Activated CD8-positive, alpha-beta T cell treated with anti-CD3 and anti-CD28 coated beads, Interleukin-2, amount 10 ng/mL, durations not matched to agents 7 days and 5 days (primary cell): ENCODE measurements around the gene GLDN. TPM values are rescaled to one million over a fixed set of nuclear protein-coding genes. Genes with fewer than 3 reads are reported as not detected.

ENCODE experiments used
- ATAC-seq: fragments of 150-1000 bp; cut with Tn5 transposase; one replicate; pipeline ENCODE4 v1.10.0; 2021; ENCODE audit warnings: moderate library complexity
- CTCF ChIA-PET: fragments of 350-600 bp; sonication (Branson Sonifier 250); formaldehyde crosslinking; loops from one replicate; lab custom pipeline; 2021; ENCODE audit warnings: antibody characterized with exemption; lab: Charles Lee
- POLR2A ChIA-PET: fragments of 350-600 bp; sonication (Branson Sonifier 250); formaldehyde crosslinking; loops from one replicate; lab custom pipeline; 2021; ENCODE audit warnings: antibody characterized with exemption; lab: Charles Lee
- DNase-seq: peaks from one replicate; pipeline ENCODE4 v3.0.0-alpha.2; 2020
- H3K27ac Mint-ChIP-seq: one replicate; pipeline ENCODE4 v1.8.0; 2021; ENCODE audit warnings: mild to moderate bottlenecking, mixed read lengths
- H3K27me3 Mint-ChIP-seq: one replicate; pipeline ENCODE4 v1.8.0; 2021; ENCODE audit warnings: low read depth, mixed read lengths
- H3K36me3 Mint-ChIP-seq: one replicate; pipeline ENCODE4 v1.8.0; 2021; ENCODE audit warnings: low read depth, mixed read lengths
- H3K4me1 Mint-ChIP-seq: one replicate; pipeline ENCODE4 v1.8.0; 2021; ENCODE audit warnings: low read depth, mixed read lengths
- H3K4me3 Mint-ChIP-seq: one replicate; pipeline ENCODE4 v1.8.0; 2021; ENCODE audit warnings: mild to moderate bottlenecking, mixed read lengths
- H3K9me3 Mint-ChIP-seq: one replicate; pipeline ENCODE4 v1.8.0; 2022; ENCODE audit warnings: mixed read lengths; ENCODE audit not compliant: insufficient read depth
- total RNA-seq, 2 experiments: library from RNA; stranded (reverse); gene quantifications; one replicate each; pipeline ENCODE4 v1.2.3, GENCODE V29; 2021

The GLDN gene
- total RNA-seq, result not detected

GRCh38 chr15:51341366-51342226 is at the start of gene GLDN:
Gene GLDN (plus strand): TSS chr15:51341655. CDS start chr15:51341685, 30 bp downstream.
- H3K4me3 Mint-ChIP-seq, result no peak within 1 kb of the TSS
- ChIA-PET POLR2A (no interaction called here), CTCF (no interaction called here)
- no peaks in the 10 kb centered on the region for H3K9me3 Mint-ChIP-seq
- no peaks in the 10 kb centered on the region for H3K36me3 Mint-ChIP-seq
- peaks cover 30% of the 10 kb centered on the region for H3K27me3 Mint-ChIP-seq
- H3K27ac Mint-ChIP-seq, result no peak within 1 kb of the TSS
- no peaks in the 10 kb centered on the region for H3K4me1 Mint-ChIP-seq
- ATAC-seq (no peak), DNase-seq (no peak)

- H3K9me3 Mint-ChIP-seq, result no peaks in the 10 kb centered on the region
- H3K27me3 Mint-ChIP-seq, result peaks cover 14% of the 10 kb centered on the region
- H3K27ac Mint-ChIP-seq, result no peak overlapping the region
- no peaks in the 10 kb centered on the region for H3K4me1 Mint-ChIP-seq
- H3K36me3 Mint-ChIP-seq, result no peaks in the 10 kb centered on the region
- DNase-seq (no peak), ATAC-seq (no peak)
- POLR2A ChIA-PET, result no interaction called here
- CTCF ChIA-PET, result interaction anchor here (0.6 to 1.3 kb wide), 2 partner anchors 12 to 17 kb away, joined by 3 to 4 read pairs; no protein-coding TSS in a partner anchor
- H3K4me3 Mint-ChIP-seq, result no peak overlapping the region
These were observed 42.8 kb upstream of the GLDN start for GRCh38 chr15:51298620-51299019.

- ChIA-PET CTCF (interaction anchor here (1.3 kb wide), 1 partner anchor 18 kb away, joined by 4 read pairs; no protein-coding TSS in a partner anchor), POLR2A (no interaction called here)
- no peaks in the 10 kb centered on the region for H3K9me3 Mint-ChIP-seq
- H3K27me3 Mint-ChIP-seq, result peaks cover 17% of the 10 kb centered on the region
- H3K27ac Mint-ChIP-seq, result no peak overlapping the region
- H3K36me3 Mint-ChIP-seq, result no peaks in the 10 kb centered on the region
- no peak overlapping the region for H3K4me3 Mint-ChIP-seq
- no peaks in the 10 kb centered on the region for H3K4me1 Mint-ChIP-seq
- ATAC-seq (no peak), DNase-seq (no peak)
These were observed 42.1 kb upstream of the GLDN start for GRCh38 chr15:51299187-51300015.

GRCh38 chr15:51302480-51302879 is 39.0 kb upstream of the GLDN start:
- ChIA-PET POLR2A (no interaction called here), CTCF (no interaction called here)
- Mint-ChIP-seq H3K4me3 (no peak overlapping the region), H3K27ac (no peak overlapping the region), H3K9me3 (no peaks in the 10 kb centered on the region), H3K36me3 (no peaks in the 10 kb centered on the region), H3K4me1 (no peaks in the 10 kb centered on the region), H3K27me3 (peaks cover 19% of the 10 kb centered on the region)
- ATAC-seq, result no peak
- no peak for DNase-seq

- Mint-ChIP-seq H3K27ac (no peak overlapping the region), H3K4me1 (no peaks in the 10 kb centered on the region), H3K36me3 (no peaks in the 10 kb centered on the region), H3K9me3 (no peaks in the 10 kb centered on the region), H3K27me3 (peaks cover 15% of the 10 kb centered on the region), H3K4me3 (no peak overlapping the region)
- ATAC-seq, result no peak
- ChIA-PET CTCF (no interaction called here), POLR2A (no interaction called here)
- DNase-seq, result no peak
These were observed 37.9 kb upstream of the GLDN start for GRCh38 chr15:51303462-51303980.

- ATAC-seq (no peak), DNase-seq (no peak)
- Mint-ChIP-seq H3K9me3 (no peaks in the 10 kb centered on the region), H3K4me3 (no peak overlapping the region), H3K4me1 (no peaks in the 10 kb centered on the region), H3K27ac (no peak overlapping the region), H3K27me3 (peaks cover 17% of the 10 kb centered on the region), H3K36me3 (no peaks in the 10 kb centered on the region)
- ChIA-PET CTCF (no interaction called here), POLR2A (no interaction called here)
These were observed 34.1 kb upstream of the GLDN start for GRCh38 chr15:51307325-51307724.

GRCh38 chr15:51307811-51308210 is 33.6 kb upstream of the GLDN start:
- Mint-ChIP-seq H3K27ac (no peak overlapping the region), H3K4me3 (no peak overlapping the region), H3K27me3 (peaks cover 17% of the 10 kb centered on the region), H3K4me1 (no peaks in the 10 kb centered on the region), H3K9me3 (no peaks in the 10 kb centered on the region), H3K36me3 (no peaks in the 10 kb centered on the region)
- no peak for ATAC-seq
- CTCF ChIA-PET, result no interaction called here
- no peak for DNase-seq
- POLR2A ChIA-PET, result no interaction called here

- DNase-seq, result no peak
- Mint-ChIP-seq H3K27ac (no peak overlapping the region), H3K9me3 (no peaks in the 10 kb centered on the region), H3K36me3 (no peaks in the 10 kb centered on the region), H3K4me1 (no peaks in the 10 kb centered on the region), H3K4me3 (no peak overlapping the region), H3K27me3 (peaks cover 12% of the 10 kb centered on the region)
- ChIA-PET CTCF (no interaction called here), POLR2A (no interaction called here)
- ATAC-seq, result no peak
These were observed 31.4 kb upstream of the GLDN start for GRCh38 chr15:51310064-51310463.

- H3K36me3 Mint-ChIP-seq, result no peaks in the 10 kb centered on the region
- H3K27ac Mint-ChIP-seq, result no peak overlapping the region
- H3K27me3 Mint-ChIP-seq, result peaks cover 9% of the 10 kb centered on the region
- H3K9me3 Mint-ChIP-seq, result no peaks in the 10 kb centered on the region
- DNase-seq (no peak), ATAC-seq (no peak)
- CTCF ChIA-PET, result no interaction called here
- POLR2A ChIA-PET, result no interaction called here
- no peaks in the 10 kb centered on the region for H3K4me1 Mint-ChIP-seq
- H3K4me3 Mint-ChIP-seq, result no peak overlapping the region
These were observed 29.9 kb upstream of the GLDN start for GRCh38 chr15:51311510-51311909.

- H3K27ac Mint-ChIP-seq, result no peak overlapping the region
- ChIA-PET CTCF (no interaction called here), POLR2A (no interaction called here)
- peaks cover 6% of the 10 kb centered on the region for H3K27me3 Mint-ChIP-seq
- no peak overlapping the region for H3K4me3 Mint-ChIP-seq
- no peaks in the 10 kb centered on the region for H3K4me1 Mint-ChIP-seq
- no peaks in the 10 kb centered on the region for H3K9me3 Mint-ChIP-seq
- DNase-seq (no peak), ATAC-seq (no peak)
- no peaks in the 10 kb centered on the region for H3K36me3 Mint-ChIP-seq
These were observed 29.0 kb upstream of the GLDN start for GRCh38 chr15:51312166-51313073.

GRCh38 chr15:51313074-51313393 is 28.4 kb upstream of the GLDN start:
- Mint-ChIP-seq H3K4me1 (no peaks in the 10 kb centered on the region), H3K4me3 (no peak overlapping the region), H3K27ac (no peak overlapping the region), H3K36me3 (no peaks in the 10 kb centered on the region), H3K9me3 (no peaks in the 10 kb centered on the region), H3K27me3 (peaks cover 6% of the 10 kb centered on the region)
- POLR2A ChIA-PET, result no interaction called here
- DNase-seq (no peak), ATAC-seq (no peak)
- CTCF ChIA-PET, result no interaction called here
